ENCODE data around the gene SEMA7A.

Gene SEMA7A

DNA sequence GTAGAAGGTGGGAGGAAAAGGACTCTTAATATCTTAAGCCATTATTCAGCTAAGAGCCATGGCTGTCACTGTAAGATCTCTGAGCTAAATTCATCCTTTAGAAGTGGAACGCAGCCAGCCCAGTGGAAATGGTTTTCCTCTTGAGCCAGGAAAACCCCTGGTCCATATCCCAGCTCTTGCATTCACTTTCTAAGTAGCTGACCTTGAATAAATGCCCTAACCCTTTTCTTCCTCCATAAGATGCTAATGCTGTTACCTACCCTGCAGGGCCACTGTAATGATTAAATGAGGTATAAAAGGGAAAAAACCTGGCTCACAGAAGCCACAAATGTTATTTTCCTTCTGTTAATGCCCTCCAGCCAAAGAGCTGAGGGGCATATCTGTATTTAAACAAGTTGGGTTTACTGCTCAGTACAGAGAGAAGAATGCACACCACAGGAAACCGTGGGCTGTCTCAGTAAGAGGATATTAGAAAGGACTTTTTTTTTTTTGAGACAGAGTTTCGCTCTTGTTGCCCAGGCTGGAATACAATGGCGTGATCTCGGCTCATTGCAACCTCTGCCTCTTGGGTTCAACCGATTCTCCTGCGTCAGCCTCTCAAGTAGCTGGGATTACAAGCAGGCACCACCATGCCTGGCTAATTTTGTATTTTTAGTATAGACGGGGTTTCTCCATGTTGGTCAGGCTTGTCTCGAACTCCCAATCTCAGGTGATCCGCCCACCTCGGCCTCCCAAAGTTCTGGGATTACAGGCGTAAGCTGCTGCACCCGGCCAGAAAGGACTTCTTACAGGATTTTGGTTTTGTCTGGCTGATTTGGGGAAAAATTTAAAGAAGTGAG lies 20.4 kb upstream of the SEMA7A start:
- POLR2A ChIA-PET = interaction anchor here (0.9 kb wide), 1 partner anchor 20 kb away, joined by 3 read pairs; no protein-coding TSS in a partner anchor
- TF ChIP-seq, protein P1, sequence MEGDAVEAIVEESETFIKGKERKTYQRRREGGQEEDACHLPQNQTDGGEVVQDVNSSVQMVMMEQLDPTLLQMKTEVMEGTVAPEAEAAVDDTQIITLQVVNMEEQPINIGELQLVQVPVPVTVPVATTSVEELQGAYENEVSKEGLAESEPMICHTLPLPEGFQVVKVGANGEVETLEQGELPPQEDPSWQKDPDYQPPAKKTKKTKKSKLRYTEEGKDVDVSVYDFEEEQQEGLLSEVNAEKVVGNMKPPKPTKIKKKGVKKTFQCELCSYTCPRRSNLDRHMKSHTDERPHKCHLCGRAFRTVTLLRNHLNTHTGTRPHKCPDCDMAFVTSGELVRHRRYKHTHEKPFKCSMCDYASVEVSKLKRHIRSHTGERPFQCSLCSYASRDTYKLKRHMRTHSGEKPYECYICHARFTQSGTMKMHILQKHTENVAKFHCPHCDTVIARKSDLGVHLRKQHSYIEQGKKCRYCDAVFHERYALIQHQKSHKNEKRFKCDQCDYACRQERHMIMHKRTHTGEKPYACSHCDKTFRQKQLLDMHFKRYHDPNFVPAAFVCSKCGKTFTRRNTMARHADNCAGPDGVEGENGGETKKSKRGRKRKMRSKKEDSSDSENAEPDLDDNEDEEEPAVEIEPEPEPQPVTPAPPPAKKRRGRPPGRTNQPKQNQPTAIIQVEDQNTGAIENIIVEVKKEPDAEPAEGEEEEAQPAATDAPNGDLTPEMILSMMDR (IDR thresholded peaks at IDR 0.05; ENCODE audit: insufficient read depth, low read length, missing control alignments) = no peak
- CTCF ChIA-PET = interaction anchor here (1.2 to 40.9 kb wide), 5 partner anchors 12 to 178 kb away, joined by 3 to 1700 read pairs (median 6); partner anchors contain the start of gene CYP11A1
- H3K4me3 ChIP-seq (ENCODE audit: low read depth, low read length) = no peak overlapping the region
- no peak for DNase-seq (ENCODE audit: low read depth, low spot score)

DNA sequence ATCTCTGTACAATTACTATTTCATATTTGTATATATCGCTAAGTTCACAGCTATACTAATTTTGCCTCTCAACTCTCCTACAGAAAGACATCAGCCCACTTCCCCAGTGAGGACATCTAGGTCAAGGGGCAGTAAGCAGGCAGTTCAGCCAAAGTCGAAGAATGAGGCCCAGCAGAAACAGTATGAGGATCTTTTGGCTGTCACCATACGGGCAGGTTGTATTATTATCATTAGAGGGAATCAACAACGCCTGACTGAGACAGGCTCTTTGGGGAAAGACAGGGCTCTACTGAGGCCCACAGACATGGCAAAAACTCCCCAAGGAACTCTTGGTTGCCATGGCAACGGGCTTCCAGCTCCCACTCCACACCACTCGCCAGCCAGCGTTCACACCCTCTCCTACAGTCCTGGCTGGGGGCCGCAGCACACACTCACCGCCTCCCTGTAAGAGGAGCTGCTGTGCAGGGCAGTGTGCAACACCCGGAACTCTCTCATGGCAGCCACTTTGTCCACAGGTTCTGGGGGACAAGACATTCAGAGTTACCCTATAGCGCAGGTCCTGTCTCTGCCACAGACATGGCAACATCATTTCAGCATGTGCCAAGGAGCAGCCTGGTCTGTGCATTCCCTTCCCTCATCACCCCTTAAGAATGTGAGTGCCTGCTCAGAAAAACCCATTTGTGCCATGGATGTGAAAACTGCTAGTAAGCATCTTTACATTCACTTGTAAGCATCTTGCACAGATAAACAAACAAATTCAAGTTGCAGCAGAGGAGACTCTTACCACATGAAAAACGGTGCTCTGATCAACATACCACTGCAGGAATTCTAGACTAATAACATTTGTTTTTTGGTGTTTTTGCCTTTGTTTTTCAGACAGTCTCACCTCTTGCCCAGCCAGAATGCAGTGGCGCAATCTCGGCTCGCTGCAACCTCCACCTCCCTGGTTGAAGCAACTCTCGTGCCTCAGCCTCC lies 18.4 kb upstream of the SEMA7A start:
- TF ChIP-seq, protein P1 (IDR thresholded peaks at IDR 0.05; ENCODE audit: insufficient read depth, low read length, missing control alignments) = no peak
- no peak for DNase-seq (ENCODE audit: low read depth, low spot score)
- no peak overlapping the region for H3K4me3 ChIP-seq (ENCODE audit: low read depth, low read length)
- CTCF ChIA-PET = interaction anchor here (4.2 to 40.9 kb wide), 3 partner anchors 9 to 70 kb away, joined by 16 to 1700 read pairs (median 162); partner anchors contain the start of genes CYP11A1 and UBL7
- POLR2A ChIA-PET = no interaction called here

GRCh38 chr15:74451322-74451721 lies 17.6 kb upstream of the SEMA7A start:
- H3K4me3 ChIP-seq (ENCODE audit: low read depth, low read length) = no peak overlapping the region
- ChIA-PET POLR2A (interaction anchor here (1.9 kb wide), 1 partner anchor 10 kb away, joined by 4 read pairs; the partner anchor contains the start of gene UBL7), CTCF (interaction anchor here (0.9 to 40.9 kb wide), 4 partner anchors 9 to 183 kb away, joined by 3 to 1700 read pairs (median 89); partner anchors contain the start of genes CYP11A1 and UBL7)
- TF ChIP-seq, protein P1 (IDR thresholded peaks at IDR 0.05; ENCODE audit: insufficient read depth, low read length, missing control alignments) = no peak
- no peak for DNase-seq (ENCODE audit: low read depth, low spot score)

DNA sequence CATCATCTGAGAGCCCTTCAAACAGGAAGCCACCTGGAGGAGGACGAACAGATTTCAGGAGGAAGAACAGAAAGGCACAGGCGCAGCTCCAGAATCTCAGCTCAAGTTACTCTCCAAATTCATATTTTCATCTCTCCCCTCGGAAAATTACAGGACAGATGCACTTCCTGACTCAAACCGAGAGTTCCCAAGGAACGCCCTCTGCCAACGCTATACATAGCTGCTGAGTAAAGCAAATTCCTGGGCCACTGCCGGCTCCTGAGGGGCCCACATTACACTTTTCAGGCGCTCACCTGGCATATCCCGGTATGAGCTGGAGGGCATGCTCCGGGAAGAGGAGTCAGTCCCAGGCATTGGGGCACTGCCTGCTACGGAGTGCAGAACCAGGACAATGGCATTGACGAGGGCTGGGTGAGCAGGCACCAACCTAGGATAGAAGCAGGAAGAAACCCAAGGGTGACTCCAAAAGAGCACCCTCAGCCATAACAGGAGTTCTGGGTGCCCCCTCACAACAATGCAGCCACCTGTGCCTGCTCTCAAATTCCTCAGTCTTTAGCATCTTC lies 16.0 kb upstream of the SEMA7A start:
- ChIA-PET POLR2A (interaction anchor here (1.9 kb wide), 1 partner anchor 11 kb away, joined by 4 read pairs; the partner anchor contains the start of gene UBL7), CTCF (interaction anchor here (1.1 to 40.9 kb wide), 7 partner anchors 8 to 172 kb away, joined by 3 to 1700 read pairs (median 4); partner anchors contain the start of genes CYP11A1 and UBL7)
- no peak for DNase-seq (ENCODE audit: low read depth, low spot score)

GRCh38 chr15:74449095-74449494 lies 15.3 kb upstream of the SEMA7A start:
- H3K4me3 ChIP-seq (ENCODE audit: low read depth, low read length) = no peak overlapping the region
- TF ChIP-seq, protein P1 (IDR thresholded peaks at IDR 0.05; ENCODE audit: insufficient read depth, low read length, missing control alignments) = no peak
- DNase-seq (ENCODE audit: low read depth, low spot score) = no peak
- ChIA-PET CTCF (interaction anchor here (1.5 to 40.9 kb wide), 4 partner anchors 7 to 67 kb away, joined by 3 to 1700 read pairs (median 89); partner anchors contain the start of genes CYP11A1 and UBL7), POLR2A (no interaction called here)

More for the DNA sequence above, 16.0 kb upstream of the SEMA7A start:
- TF ChIP-seq, protein P1 (IDR thresholded peaks at IDR 0.05; ENCODE audit: insufficient read depth, low read length, missing control alignments) = no peak
- H3K4me3 ChIP-seq (ENCODE audit: low read depth, low read length) = no peak overlapping the region
